PC-9 (cell line): Measurements from ENCODE around the gene ERC2.

Experiments used
- CTCF ChIP-seq: fragments of 200-600 bp; sonication (generic); conservative IDR thresholded peaks from 2 replicates; pipeline ENCODE4 v1.6.1; 2017; ENCODE audit warnings: mixed run types, antibody characterized with exemption, mild to moderate bottlenecking, moderate library complexity
- EZH2 ChIP-seq: fragments of 200-600 bp; sonication (generic); IDR thresholded peaks from 2 replicates; pipeline ENCODE4 v1.8.0; 2017; ENCODE audit warnings: antibody characterized with exemption, low read depth

- TF ChIP-seq CTCF (no peak), EZH2 (no peak)
These were observed 766.3 kb downstream of the ERC2 start for GRCh38 chr3:55701997-55702396.
